IPS DF 4.7 (cell line): Measurements from ENCODE around the gene TPM4.
"Not testable (repeated sequence)": the region's sequence is repeated elsewhere in the genome, so short reads cannot be mapped to it uniquely, and the experiment has no call there.

Source experiments
- DNase-seq: peaks from one replicate; pipeline ENCODE4 v3.0.0-alpha.2; 2013; ENCODE audit warnings: low spot score; ENCODE audit errors: extremely low read depth

The TPM4 gene

DNA sequence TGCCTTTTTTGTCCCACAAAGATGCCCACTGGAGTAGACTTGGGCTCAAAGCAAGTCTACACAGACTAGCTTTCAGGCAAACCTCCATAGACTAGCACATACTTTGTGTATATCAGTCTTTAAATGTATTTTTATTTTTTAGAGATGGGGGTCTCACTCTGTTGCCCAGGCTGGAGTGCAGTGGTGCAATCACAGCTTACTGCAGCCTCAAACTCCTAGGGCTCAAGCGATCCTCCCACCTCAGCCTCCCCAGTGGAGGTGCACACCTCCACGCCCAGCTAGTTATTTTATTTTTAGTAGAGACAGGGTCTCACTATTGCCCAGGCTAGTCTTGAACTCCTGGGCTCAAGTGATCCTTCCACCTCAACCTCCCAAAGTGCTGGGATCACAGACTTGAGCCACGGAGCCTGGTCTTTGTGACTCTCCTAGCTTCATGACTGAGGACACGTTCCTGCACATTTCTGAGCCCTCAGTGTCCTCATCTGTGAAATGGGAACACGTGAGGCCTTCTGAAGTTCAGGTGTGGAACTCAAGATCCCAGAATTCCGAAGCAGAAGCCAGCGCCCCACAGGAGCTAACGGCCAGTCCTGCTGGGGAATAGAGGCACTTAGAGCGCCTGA lies 5.1 kb upstream of the TPM4 start:
- DNase-seq = no peak

DNA sequence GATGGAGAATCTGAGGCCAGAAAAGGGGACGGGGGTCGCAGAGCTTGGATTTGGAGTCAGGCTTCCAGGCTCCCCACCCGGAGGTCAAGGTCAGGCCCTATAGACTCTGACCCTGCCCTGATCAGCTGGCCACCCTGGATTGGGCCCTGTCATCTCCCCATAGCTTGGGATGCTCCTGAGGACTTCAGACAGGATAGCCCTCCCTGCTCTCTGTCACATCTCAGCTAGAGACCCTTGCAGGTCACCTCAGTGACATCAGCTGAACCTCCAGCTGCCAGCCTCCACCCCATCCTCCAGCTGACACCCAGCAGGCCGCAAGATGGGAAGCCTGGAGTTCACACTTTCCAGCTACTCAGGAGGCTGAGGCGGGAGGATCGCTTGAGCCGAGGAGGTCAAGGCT lies 2.8 kb upstream of the TPM4 start:
- no peak for DNase-seq

DNA sequence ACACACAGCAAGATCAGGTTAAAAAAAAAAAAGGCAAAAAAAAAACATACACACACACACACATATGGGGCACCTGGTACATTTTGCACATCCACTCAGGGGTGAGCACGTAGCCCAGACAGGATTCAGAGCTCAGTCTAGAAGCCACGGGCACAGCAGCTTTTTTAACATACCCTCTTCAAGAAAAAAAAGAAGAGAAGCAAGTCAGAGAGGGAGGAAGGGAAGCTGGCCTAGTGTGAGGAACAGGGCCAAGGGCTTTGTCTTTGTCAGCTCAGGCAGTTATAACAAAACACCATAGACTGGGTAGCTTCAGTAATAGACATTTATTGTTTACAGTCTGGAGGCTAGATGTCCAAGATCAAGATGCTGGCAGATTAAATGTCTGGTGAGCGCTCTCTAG lies 2.3 kb upstream of the TPM4 start:
- no peak for DNase-seq

DNA sequence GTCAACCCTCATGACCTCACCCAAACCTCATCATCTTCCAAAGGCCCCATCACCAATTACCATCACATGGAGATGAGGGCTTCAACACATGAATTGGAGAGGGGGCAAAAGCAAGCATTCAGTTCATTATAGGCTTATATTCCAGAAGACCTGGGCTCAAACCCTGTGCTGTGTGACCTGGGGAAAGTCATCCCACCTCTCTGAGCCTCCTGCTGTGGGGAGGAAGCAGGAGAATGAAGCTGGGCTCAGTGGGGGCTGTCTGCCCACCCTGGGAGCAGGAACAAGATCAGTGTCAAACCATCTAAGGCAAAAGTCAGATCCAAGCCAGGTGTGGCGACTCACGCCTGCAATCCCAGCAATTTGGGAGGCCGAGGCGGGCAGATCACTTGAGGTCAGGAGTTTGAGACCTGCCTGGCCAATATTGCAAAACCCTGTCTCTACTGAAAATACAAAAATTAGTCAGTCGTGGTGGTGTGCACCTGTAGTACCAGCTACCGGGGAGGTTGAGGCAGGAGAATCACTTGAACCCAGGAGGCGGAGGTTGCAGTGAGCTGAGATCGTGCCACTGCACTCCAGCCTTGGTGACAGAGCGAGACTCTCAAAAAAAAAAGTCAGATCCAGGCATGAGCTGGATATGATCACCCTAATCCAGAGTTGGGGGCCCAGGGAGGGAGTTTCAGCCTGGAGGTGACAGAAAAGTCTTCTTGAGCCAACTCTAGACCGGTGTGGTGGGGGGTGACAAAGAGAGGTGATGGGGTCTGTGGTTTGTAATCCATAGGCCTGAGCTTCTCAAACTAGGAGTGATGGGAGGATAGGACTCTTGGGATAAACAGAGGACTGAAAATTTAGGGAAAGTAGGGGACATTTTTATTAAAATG lies 1.6 kb upstream of the TPM4 start:
- DNase-seq = no peak

DNA sequence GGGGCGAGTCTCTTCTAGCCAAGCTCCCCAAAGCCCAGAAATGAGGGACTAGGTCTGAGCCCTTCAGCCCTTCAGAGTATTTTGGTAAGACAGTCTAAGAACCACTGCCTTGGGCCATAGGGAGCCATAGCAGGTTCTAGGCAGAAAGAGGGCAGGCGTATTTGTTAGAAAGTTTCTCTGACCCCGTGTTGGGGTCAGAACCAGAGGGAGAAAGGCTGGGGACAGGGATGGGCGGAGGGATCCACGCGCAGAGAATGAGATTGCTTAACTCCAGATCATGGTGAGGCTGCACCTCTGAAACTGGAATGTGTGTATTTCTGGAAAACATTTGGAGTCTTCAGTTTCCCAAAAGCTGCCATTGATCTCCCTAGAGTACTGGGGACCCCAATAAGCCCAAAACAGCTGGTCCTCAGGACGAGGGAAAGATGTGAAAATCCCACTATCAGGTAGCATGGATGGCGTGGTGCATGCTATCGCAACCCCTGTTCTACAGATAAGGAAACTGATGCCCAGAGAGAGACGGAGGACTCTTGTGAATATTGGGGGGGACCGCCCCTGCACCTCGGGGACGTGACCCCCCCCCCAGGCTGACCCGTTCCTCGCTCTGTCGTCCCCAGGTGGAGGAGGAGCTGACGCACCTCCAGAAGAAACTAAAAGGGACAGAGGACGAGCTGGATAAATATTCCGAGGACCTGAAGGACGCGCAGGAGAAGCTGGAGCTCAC lies 703 bp upstream of the TPM4 start:
- no peak for DNase-seq

DNA sequence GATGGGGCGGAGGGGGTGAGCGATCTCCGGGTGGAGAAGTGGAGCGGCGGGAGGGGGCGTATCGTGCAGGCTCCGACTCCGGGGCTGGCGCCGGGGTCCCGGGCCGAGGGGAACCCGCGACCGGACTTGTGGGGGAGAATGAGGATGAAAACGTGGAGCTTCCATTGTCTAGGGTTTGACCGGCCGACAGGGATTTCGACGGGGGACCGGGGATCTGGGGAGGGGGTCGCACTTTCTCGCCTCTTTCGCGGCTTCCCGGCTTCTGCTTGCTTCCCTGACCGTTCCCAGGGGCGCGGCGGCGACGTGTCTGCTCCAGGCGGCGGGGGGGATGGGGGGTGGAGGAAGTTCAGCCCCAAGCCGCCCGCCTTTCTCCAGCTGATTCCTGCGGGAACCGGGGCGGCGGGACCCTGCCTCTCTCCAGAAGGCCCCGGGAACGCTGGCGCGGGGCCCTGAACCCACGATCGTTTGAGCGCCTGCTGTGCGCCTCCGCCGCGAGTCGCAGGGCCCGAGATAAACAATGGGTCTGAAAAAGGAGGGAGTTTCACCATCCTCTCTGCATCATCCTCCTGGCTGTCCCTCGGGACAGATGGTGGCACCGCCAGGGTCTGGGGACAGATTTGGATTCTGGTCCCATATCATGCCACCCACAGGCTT lies 790 bp downstream of the TPM4 start:
- no peak for DNase-seq

DNA sequence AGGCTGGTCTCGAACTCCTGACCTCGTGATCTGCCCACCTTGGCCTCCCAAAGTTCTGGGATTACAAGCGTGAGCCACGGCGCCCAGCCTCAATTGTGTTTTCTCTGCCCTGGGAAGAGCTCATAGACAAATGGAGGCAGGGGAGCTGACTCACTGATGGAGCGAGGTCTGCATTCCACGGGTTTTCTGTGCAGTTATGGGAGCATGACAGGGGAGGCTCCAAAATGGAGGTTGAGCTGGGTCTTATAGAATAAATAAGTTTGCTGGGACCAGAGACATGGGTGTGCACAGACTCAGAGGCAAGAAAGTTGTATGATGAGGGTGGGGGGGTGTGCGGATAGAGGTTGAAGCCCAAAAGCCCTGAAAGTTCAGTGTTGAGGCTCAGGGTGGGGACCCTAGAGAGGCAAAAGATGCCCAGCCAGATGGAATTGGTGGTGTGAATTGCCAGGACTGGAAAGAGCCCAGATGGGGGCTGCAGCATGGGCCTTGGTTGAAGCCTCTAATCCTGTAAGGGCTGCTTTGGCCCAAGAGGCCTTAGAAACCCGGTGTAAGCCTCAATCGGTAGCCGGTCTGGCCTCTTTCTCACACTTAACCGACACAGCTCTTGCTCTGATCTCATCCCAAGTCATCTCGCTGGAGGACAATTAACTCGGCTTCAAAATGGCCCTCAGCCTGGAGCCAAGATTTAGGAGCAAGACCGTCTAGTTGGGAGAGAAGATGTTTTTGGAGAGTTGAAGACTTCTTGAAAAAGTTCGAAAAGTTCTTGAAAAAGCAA lies 1.9 kb downstream of the TPM4 start:
- DNase-seq = no peak

DNA sequence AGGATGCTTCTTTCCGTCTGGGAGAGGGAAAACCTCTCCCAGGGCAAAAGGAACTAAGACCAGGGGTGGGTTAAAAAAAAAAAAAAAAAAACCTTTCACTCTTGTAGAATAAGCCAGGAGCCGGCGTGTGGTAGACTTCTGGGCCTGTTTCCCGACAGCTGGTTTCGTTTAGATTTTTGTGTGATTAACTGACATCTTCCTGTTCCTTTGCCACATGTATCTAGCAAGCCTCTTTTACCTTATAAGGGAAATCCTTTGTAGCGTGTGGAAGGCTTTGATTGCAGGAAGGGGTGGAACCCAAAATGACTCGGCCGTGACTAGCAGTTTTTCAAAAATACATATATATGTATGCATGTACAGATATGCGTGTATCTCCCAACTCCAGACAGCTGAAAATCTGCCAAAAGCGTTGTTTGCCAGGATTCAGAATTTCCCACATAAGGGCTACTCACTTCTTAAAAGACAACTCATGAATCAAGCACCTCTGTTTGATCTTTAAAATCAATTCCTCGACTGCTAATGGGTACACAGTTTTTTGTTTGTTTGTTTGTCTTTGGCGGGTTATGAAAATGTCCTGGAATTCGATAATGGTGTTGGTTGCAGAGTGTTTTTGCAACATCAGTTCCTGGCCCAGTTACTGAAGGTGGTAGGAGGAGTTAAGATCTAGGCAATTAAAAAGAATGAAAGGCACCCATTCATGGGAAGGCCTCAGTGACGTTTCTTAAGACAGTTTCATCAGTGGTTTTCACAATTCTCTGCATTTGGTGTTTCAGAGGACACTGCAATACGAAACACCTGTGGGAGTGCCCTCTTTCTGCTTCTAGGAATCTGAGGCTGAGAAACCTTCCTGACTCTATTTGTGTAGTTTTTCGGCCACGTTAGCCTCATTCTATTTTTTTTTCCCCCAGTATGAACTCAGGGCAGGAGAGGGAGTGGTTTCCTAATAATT lies 2.7 kb downstream of the TPM4 start:
- no peak for DNase-seq

DNA sequence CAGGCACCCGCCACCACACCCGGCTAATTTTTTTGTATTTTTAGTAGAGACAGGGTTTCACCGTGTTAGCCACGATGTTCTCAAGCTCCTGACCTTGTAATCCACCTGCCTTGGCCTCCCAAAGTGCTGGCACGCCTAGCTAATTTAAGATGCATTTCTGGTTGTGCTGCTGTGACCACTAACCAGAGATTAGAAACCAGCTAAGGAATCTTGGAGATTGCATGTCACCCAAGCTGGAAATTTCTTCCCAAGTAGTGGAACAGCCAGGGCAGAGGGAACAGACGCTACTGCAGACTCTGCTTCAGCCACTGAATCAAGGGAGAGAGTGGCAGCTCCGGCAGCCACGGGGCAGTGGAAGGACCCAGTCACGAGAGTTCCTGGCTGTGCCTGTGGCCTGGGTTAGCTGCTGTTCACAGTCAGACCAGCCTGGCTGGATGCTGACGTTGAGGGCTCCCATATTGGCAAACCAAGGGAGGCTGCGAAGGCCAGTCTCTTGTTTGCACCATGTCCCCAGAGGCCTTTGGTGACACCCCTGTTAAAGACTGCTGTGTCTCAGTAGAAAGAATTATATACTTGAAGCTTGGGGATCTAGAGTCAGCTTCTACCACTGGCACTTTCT lies 7.9 kb downstream of the TPM4 start:
- DNase-seq = no peak

DNA sequence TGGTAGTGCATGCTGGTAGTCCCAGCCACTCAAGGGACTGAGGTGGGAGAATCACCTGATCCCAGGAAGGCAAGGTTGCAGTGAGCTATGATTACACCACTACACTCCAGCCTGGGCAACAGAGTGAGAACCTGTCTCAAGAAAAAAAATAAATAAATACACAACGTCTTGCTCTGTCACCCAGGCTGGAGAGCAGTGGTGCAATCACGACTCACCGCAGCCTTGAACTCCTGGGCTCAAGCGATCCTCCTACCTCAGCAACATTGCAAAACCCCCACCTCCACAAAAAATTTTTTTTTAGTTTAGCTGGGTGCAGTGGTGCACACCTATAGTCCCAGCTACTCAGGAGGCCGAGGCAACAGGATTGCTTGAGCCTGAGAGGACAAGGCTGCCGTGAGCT lies 8.8 kb downstream of the TPM4 start:
- DNase-seq = no peak

DNA sequence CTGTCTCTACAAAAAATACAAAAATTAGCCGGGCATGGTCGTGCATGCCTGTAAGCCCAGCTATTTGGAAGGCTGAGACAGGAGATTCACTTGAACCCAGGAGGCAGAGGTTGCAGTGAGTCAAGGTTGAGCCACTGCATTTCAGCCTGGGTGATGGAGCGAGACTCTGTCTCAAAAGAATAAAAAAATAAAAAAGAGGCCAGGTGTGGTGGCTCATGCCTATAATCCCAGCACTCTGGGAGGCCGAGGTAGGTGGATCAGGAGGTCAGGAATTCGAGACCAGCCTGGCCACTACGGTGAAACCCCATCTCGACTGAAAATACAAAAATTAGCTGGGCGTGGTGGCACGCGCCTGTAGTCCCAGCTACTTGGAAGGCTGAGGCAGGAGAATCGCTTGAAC lies 11.1 kb downstream of the TPM4 start:
- DNase-seq = not testable (repeated sequence)

DNA sequence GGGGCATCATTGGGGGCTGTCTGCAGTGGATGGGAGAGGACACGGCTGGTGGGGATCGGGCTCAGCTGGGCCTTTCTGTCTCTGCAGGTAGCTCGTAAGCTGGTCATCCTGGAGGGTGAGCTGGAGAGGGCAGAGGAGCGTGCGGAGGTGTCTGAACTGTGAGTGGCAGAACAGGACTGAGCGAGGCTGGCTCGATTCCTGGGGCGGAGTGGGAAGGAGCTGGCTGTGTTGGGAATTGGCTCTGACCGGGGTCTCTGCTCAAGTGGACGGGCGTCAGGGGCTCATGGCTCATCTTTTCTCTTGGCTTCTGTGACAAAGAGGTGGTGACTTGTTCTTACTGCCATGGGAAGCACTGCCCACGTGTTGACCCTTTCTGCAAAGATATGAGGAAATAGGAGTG lies 11.6 kb downstream of the TPM4 start:
- DNase-seq = no peak

DNA sequence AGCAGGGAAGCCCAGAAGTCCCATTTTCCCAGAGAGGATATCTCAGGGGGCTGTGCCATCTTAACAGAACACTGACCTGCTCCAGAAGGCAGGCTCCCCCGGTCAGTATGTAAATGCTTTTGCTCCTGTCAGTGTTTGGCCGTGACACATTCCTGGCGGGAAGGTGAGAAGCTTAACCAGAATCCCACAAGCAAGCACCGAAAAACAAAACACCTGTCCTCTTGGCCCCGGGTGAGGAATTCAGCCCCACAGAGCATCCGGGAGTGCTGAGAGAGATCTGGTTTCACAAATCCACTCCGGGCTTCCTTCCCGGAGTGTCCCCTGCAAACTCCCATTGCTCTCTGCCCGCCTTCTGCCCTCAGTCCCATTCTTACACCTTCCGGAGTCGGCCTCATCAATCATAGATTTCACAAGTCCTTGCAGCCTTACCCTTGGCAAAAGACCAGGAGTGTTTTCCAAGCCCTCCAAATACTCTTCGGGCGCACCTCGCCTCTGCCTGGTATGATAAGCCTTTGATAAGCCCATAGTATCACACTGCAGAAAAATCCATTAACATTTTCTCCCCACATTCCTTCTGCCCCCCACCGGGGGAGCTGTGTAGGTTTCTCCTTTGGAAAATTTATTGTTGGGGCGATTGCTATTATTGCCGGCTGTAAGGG lies 12.2 kb downstream of the TPM4 start:
- no peak for DNase-seq

DNA sequence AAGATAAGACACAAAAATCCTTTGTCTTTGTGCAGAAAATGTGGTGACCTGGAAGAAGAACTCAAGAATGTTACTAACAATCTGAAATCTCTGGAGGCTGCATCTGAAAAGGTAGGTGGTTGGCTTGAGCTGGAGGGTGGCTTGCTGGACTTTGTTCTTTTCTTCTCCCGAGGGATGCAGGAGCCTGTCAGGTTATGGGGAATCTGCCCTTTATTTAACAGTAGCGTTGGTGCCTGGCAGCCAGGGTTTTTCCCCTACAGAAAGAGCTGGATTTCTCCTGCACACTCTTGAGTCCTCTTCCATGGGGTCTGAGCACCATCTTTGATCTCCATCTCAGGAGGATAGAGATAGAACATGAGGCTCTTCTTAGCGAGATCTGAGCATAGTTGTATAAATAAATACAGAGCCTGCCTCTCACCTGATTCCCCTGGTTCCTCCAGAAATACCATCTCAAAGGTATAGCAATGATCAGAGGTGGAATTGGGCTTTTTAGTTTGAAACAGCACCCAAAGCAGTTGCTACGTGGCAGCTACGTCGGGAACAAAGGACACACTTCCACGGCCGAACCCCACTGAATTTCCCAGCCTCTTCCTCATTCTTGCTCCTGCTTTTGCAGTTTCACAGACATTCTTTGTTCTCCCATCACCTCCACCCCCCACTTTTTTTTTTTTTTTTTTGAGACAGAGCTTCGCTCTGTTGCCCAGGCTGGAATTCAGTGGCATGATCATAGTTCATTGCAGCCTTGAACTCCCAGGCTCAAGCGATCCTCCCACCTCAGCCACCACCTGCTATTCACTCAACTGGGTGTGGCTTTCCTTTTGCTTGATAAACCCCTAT lies 12.9 kb downstream of the TPM4 start:
- no peak for DNase-seq

DNA sequence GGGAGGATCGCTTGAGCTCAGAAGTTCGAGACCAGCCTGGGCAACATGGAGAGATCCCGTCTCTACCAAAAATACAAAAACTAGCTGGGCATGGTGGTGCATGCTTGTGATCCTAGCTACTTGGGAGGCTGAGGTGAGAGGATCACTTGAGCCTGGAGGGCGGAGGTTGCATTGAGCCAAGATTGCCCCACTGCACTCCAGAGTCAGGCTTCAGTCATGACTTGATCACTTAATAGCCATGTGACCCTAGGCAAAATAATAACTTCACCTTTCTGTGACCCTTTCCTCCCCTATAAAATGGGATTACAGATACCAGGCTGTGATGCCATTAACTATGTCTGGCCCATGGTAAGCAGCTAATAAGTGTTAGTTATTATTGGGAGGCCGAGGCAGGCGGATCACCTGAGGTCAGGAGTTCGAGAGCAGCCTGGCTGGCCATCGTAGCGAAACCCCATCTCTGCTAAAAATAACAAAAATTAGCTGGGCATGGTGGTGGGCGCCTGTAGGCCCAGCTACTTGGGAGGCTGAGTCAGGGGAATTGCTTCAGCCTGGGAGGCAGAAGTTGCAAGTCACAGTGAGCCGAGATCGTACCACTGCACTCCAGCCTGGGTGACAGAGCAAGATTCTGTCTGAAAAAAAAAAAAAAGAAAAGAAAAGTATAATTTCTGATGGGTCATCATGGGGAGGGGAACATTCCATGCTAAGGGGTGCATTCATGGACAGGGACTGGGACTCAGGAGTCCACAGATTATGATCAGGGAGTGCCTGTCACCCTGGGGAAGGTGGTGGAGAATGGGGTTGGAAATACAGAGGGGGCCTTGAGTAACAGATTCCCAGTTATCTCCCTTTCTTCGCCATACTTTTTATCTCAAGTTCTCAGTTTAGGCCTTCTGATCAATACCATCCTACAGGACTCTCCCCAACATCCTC lies 15.5 kb downstream of the TPM4 start:
- DNase-seq = no peak

DNA sequence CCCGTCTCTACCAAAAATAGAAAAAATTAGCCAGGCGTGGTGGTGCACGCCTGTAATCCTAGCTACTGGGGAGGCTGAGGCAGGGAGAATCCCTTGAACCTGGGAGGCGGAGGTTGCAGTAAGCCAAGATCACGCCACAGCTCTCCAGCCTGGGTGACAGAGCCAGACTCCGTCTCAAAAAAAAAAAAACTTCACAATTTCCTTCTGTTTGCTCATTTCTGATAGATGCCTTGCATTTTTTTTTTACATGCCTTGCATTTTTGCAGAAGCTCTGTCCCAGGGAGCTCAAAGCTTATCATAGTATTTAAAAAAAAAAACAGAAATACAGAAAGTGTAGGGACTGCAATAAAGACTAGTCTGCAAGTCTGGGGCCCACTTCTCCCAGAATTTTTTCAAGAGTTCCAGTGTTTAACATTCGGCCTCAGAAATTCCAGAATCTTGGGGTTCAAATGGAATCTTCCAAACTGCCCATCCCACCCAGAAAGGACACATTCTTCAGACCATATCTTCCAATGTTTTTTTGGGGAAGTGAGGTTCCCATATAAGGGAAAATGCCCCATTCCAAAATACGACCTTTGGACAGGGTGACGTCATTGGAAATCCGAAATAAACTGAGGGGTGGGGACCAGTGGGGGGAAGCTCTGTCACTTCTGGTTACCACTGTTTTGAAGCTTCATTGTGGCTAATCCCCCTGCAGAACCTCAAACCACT lies 18.2 kb downstream of the TPM4 start:
- DNase-seq = no peak
